H1 (cell line): ENCODE data around the gene ZNF598. TPM values are rescaled to one million over a fixed set of nuclear protein-coding genes. Genes with fewer than 3 reads are reported as not detected.

Experiments used
- CEBPB ChIP-seq: IDR thresholded peaks from 2 replicates; pipeline ENCODE4 v1.6.1; 2012; ENCODE audit warnings: low read depth, low read length
- CHD7 ChIP-seq: fragments of 300-600 bp; sonication (generic); IDR thresholded peaks from 2 replicates; pipeline ENCODE4 v1.7.1; 2012; ENCODE audit warnings: low read length, moderate library complexity, mild to moderate bottlenecking, inconsistent platforms; ENCODE audit not compliant: insufficient replicate concordance
- EZH2 ChIP-seq: fragments of 200-600 bp; sonication (generic); IDR thresholded peaks from 2 replicates; pipeline ENCODE4 v1.7.1; 2012; ENCODE audit warnings: low read depth, mild to moderate bottlenecking, moderate library complexity, low read length, inconsistent platforms; ENCODE audit not compliant: severe bottlenecking
- JUN ChIP-seq: IDR thresholded peaks from 2 replicates; pipeline ENCODE4 v1.6.1; 2011; ENCODE audit warnings: low read depth, mild to moderate bottlenecking, improper control_type of control experiment, low read length
- PHF8 ChIP-seq: fragments of 200-600 bp; sonication (generic); conservative IDR thresholded peaks from 2 replicates; pipeline ENCODE4 v1.7.1; 2012; ENCODE audit warnings: low read depth, mild to moderate bottlenecking, inconsistent platforms, low read length, moderate library complexity
- RNF2 ChIP-seq: fragments of 200-900, 300-1000 bp; sonication (generic); IDR thresholded peaks from 2 replicates; pipeline ENCODE4 v1.7.1; 2016; ENCODE audit warnings: borderline replicate concordance, low read depth, mild to moderate bottlenecking, antibody characterized with exemption, low read length; ENCODE audit not compliant: poor library complexity, severe bottlenecking; ENCODE audit errors: missing control alignments
- SIX5 ChIP-seq: IDR thresholded peaks from 2 replicates; pipeline ENCODE4 v1.6.1; 2011; ENCODE audit warnings: mild to moderate bottlenecking, low read depth, low read length
- SP4 ChIP-seq: IDR thresholded peaks from 2 replicates; pipeline ENCODE4 v1.6.1; 2012; ENCODE audit warnings: low read length, inconsistent platforms
- SRF ChIP-seq: IDR thresholded peaks from 2 replicates; pipeline ENCODE4 v1.6.1; 2011; ENCODE audit warnings: mild to moderate bottlenecking, low read depth, low read length, moderate library complexity
- YY1 ChIP-seq: IDR thresholded peaks from 2 replicates; pipeline ENCODE4 v1.6.1; 2011; ENCODE audit warnings: low read depth, mild to moderate bottlenecking, low read length
- polyA plus RNA-seq, 7 experiments: library from polyadenylated mRNA; depleted of rRNA in 3 of 7; stranded (reverse) in 5 of 7; unstranded in 2 of 7; fragments of >200 nt in 5 of 7; fragments of 200-250 nt in 2 of 7; gene quantifications; 1 replicate in 5 of 7; 2 replicates in 1 of 7; 4 replicates in 1 of 7; pipeline versions ENCODE4 v1.2.1 to v1.2.3, GENCODE V29; 2011 to 2013; ENCODE audit warnings: missing spikeins in 2 of 7, mixed read lengths in 2 of 7
- total RNA-seq: library from RNA; stranded (reverse); fragmentation: NEBNext Ultra II Directional; extraction: Animal tissue kit (Norgen Biotek cat#: 25700); gene quantifications from 2 replicates; pipeline ENCODE4 v1.2.1, GENCODE V29; 2021

Gene ZNF598
- total and polyA plus RNA-seq, 2 of the 8 experiments (the other 6 are each of a cell fraction or from before 2014, with no cell fraction given): 29.3 to 47.6 TPM

- TF ChIP-seq CHD7 (no peak), EZH2 (no peak), CEBPB (no peak), SRF (no peak), JUN (no peak), SP4 (no peak), YY1 (no peak), RNF2 (no peak), SIX5 (no peak), PHF8 (no peak)
Measured at GRCh38 chr16:1977875-1978268, 31.7 kb downstream of the ZNF598 start (continued).
